NCI-H1092 treated with DMSO at 0.1 percent for 48 hours (cell line): Measurements from ENCODE around the gene SYTL2.

Source experiments
- DNase-seq: peaks from one replicate; lab custom pipeline; 2025; lab: John Stamatoyannopoulos, UW

The SYTL2 gene

DNA sequence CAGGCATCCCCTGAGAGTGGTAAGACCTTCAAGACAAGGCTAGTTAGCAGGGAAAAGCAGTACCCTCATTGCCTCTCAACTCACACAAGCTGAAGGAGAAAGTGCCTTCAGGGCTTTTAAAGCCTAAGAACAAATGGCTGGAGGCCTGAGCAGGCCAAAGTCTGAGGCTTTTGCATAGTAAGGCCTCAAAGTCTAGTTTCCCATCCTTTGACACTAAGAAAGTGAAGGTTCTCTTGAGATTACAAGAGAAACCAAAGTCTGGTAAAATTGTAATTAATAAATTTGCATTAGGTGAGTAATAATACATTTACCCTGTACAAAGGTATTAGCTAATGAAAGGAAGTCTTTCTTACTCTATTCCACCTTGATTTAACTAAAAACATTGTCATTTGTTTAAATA is 78.0 kb downstream of the SYTL2 start:
- DNase-seq: no peak

DNA sequence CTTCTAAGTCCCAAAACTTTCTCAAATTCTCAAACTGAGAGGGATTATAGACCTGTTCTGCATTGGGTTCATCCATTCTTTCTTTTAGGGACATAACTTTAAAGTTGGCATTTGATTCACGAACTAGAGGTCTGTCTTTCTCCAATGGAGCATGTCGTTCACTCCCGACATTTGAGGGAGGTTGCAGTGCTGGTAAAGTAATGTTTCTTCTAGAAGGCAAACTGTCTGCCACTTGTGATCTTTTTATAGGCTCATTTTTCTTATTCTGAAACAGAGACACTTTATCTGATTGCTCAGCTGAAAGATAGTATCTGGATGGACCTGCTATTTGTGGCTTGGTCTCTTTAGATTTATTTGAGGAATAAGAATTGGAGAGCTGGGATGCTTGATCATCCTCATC is 84.6 kb downstream of the SYTL2 start:
- no peak for DNase-seq

DNA sequence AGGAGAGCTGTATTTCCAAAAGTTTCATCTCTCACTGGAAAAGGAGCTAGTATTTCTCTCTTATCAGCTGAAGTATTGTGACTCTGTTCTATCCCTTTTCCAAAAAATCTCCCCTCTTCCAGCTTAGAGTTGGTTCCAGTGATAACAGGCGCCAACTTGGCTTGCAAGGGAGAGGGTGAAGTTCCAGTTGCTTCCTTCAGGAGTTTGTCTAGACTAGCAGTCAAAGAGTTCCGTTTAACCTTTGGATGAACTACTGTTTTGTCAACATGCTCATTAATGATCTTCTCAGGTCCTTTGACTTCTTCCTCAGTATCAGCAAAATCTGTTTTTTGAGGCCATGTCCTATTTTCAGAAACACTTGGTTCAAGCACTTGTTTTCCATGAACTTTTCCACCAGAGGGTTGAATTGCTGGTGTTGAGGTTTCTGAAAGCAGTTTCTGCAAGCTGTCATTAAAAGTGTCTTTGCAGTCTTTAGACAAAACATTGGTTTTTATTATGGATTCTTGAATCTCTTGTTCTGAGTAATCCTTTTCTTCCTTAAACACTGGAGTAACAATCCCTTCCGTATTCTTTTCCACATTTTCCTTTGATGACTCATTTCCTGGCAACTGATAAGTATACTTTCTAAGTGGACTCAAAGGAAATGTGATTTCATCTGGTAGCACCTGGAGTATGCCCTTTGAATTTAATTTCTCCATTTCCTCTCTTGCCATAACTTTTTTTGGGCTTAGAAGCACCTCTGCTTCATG is 85.3 kb downstream of the SYTL2 start:
- no peak for DNase-seq

DNA sequence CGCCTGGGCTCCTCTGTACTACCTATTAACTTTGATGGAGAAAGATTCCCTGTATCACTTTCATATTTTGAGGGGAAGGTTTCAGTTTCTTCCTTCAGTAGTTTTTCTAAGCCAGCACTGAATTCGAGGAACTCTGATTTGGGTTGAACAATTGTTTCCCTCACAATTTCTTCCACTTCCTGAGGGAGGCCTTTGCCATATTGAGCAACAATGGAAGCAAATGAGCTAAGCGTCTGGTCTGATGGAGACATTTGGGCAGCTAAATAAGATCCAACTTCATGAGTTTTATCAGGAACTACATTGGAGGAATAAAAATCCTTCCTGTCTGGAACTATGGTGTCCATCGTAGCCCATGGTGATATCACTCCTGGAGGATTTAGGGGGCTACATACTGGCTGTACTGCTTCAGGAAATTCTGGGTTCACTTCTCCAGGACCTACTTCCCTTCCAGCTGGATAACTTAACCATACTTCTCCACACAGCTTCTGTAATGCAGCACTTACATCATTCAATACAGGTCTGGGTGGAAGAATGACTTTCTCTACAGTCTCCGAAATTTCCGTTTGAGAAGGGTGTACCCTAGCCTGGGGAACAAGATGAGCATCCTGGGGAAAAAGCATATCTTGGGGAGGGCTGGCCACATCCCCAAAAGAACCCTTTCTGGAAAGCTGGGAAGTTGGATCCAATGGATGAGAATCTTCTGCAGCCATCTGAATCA is 86.0 kb downstream of the SYTL2 start:
- no peak for DNase-seq

DNA sequence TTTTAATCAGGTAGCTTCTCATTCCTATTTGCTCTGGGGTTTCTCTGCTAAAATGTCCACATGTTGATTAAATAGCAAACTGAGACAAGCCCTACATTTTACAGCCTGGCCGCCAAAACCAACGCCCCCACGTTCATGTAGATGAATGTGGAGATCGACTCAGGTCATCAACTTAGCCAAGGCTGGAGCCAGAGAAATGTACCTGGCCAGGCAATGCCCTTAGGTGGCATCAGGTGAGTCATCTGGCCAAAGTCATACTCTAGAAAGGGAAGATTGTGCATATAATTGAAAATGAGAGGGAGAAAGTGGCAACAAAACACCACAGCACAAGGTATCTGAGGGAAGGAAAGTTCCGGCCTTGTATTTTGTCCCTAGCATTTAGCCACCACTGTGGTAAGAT is 87.9 kb downstream of the SYTL2 start:
- DNase-seq: no peak

DNA sequence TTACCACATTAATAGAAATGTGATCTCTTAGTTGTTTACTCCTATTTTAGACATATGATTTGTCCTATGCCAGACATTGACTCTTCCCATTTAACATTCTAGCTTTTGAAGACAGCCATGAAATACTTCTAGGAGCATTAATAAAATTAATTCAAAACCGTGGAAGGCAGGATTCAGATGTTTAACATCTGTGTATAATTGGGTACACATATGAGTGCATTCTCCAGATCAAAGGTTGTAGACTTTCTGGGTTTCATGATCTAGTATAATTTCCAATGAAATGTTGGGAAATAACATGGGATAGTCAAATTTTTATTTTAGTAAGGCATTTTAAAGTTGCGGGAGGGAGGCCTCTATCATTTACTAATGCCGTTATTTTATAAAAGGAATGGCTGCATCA is 89.8 kb downstream of the SYTL2 start:
- DNase-seq: no peak

DNA sequence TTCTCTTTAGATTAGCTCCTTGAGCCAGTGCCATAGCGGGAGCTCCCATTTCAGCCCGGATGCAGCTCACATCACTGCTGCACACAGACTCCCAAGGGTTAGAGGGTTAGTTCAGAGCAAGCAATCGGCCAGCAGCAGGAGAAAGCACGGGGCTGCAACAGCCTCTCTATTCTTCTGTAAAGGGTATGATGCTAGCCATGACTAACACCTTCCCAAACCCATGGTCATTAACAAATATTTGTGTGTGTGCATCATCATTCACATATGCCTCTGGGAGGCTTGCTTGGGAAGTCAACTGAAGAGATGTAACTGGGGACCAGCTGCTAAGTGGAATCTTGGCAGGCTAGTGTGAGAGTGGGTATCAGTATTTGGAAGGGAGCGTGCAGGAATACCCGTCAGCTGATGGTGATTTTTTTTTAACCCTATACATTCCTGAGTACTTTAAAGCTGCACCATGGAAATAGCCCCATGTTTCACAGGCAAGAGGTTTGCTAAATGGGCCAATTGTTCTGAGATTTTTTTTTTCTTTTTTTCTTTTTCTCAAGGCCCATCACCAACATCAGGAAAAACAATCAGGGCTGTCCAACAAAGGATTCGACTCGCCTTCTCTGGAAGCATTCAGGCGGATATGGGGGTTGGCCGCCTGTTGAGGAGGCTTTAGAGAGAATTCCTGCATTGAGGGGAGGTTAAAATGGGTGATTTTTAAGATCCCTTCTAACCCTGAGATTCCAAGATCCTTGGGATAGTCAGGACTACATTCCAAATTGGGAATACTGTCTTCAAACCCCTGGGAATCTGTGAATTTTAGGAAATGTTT is 91.7 kb downstream of the SYTL2 start:
- DNase-seq: no peak

DNA sequence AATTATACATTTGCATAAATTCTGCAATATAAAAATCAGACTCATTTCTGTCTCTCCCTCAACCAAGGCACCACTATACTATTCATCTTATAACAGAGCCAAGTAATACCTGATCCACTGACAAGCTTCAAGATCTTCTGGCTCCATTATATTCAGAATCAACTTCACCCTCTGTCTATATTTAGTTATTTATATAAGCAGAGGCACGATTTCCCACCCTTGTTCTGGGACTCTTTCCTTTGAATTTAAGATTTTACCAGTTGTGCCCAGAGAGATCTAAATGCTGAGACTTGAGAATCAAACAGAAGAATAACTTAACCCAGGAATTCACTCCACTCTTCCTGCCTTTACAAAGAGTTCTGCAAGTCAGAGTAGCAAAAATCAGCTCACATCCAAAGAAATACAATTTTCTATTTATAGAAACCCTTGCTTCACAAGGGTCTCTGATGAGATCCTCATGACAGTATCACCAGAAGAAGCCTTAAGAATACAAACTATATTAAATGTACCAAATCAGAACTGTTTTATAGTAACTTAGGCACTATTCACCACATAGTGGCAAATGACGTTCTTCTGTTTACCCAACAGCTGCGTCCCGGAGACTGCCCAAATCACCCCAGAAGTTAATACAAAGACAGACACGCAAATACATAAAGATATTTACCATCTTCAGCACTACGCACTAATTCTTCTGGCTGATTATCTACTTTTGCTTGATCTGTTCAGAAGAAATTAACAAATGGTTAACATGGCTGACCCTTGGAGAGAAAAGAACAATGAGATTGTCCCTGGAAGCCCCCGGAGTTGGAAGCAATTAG is 92.6 kb downstream of the SYTL2 start:
- DNase-seq: no peak

DNA sequence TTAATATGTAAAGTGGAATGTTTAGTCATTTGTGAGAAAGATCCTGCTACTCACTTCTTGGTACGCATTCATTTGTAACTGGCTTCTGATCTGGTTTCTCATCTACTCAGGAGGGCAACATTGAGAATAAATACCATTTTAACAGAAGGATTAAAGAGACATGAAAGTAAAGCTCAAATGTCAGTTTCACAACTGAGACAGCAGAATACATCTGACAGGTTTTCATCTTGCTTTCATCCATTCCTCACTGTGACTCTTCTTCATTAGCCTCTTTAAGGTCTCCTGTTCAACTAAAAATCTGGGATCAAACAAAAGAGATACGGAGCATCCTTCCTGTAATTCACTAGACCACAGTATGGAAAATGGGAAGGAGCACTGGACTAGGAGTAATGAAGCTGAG is 93.5 kb downstream of the SYTL2 start:
- no peak for DNase-seq

DNA sequence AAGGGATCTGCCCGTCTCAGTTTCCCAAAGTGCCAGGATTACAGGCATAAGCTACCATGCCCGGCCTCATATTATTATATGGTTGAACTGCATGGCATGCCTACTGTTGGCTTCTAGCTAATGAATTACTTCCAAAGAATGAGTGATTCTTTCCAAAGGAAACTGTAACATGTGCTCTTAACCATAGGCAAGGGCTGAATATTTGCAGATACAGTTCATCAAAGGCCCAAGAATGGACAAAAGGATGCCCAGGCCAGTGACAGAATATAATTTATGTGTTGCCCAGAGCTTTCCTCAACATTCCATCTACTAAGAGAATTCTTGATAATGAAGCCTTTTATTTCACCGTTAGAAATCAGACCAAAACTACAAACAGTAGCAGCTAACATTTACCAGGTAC is 98.0 kb downstream of the SYTL2 start:
- DNase-seq: no peak

DNA sequence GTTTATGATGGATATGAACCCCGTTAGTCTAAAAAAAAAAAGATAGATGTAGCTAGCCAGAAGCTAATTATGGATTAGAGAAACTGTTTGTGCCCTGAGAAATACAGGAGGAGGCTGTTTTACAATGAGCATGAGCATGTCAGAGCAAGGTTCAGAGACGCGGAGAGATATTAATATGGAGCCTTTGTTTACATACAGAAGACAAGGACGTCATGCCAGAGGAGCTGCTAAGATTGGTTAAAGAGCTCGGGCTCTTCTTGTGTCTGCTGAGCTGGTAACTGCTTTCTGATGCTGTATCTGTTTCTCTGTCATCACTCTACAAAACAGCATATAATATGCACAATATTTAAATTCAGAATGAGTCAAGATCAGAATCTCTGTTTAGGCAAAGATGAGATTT is 100.0 kb downstream of the SYTL2 start:
- DNase-seq: no peak

DNA sequence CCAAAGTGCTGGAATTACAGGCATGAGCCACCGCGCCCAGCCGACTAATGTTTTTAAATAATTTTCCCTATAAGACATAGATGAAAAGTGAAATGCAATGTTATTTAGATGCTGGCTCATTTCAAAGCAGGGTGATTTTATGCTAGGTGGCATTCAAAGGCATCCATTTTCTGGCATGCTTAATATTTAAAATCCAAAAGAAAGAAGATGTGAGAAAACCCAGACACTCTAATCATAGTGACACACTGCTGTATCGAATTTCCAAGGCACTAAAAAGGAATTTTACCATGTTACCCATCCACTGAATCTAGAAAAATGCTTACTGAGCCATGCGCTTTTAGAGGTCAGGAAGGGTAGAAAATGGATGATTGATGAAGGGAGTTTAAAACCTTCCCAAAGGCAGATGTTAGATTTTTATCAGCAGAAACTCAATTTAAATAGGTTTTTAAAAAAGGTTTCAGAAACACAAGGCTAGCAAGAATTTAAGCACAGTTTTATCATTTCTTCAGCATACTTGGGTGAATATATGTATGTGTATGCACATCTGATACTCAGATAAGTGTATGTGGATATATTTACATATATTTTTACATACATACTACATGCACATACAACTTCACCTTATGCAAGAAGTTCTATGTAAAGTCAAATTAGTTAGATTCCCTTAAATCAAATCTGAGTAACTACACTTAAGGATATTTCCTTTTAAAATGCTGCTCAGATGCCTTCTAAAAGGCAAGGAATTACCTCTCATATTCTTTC is 100.8 kb downstream of the SYTL2 start:
- DNase-seq: no peak

DNA sequence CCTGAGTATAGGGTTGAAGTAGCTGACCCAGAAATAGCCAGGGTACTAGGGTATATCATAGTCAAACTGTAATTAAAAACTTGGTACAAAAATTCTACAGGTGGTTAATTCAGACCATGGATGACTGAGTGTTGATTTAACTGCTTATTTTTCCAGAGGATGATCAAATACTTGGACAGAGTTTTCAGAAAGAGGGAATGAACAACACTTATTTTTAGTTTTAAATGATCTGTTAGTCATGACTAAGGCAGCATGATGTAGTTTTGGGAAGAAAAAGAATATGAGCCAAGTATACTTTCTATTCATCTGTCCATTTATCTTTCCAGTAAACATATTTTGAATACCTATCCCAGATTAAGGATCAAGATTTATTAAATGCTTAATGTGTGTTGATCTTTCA is 105.1 kb downstream of the SYTL2 start:
- DNase-seq: no peak

DNA sequence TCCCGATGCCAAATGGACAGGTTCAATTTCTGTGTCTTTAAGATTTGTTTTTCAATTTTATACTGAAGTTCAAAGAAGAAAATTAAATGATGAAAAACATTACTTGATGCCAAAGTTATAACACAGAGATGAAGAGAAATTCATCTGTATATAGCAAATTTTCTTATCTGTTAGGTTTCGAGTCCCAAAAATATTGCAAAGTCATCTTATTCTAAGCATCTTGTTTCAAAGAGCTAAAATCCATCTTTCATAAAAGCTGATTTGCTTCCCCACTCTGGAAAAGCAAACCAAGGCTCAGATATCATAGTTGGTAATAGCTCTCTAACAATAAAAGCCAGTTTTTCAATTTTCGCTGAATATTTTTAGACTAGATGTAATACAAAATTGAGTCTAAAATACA is 106.0 kb downstream of the SYTL2 start:
- DNase-seq: no peak

DNA sequence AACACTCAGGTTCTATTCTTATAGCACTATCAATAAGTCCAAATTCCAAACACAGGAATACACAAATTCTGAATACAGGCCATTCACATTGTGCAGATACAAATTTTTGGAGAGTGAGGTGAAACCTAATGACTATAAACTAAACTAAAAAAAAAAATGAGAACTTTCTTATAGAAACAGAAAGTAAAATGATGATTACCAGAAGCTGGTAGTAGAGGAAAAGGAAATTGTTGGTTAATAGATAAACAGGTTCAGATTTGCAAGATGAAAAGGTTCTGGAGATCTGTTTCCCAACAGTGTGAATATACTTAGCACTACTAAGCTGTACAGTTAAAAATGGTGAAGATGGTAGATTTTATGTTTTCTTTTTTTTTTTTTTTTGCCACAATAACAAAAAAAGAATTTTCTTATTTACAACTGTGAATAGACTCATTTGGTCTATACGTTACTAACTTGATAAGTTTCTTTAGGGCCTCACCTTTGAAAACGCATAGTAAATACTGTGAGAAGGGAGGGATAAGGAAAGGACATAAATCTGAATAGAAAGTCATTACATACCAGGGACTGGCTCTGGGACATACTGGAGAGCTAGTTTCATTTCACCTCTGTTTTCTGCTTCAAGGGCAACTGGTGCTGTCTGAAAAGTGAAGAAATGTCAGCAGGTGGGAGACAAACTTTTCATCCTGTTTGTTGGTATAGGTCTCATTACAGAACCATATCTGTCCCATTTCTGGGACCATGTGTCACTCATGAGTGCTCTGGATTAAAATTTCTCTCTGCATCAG is 110.8 kb downstream of the SYTL2 start:
- no peak for DNase-seq

DNA sequence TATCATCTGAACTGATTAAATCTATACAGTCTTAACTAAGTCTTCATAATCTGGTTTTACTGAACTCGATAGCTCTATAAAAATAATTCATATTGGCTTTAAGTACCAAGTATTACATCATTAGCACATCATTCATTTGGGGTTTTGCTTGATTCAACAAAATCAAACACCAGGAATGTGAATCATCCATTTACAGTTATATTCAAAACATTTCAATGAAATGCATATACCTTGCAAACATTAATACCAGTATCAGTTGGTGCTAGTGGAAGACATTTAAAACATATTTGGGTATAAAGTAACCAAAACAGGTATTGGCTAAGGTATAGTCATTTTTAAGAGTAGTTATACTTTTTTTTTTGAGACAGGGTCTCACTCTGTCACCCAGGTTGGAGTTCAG is 112.7 kb downstream of the SYTL2 start:
- DNase-seq: no peak

DNA sequence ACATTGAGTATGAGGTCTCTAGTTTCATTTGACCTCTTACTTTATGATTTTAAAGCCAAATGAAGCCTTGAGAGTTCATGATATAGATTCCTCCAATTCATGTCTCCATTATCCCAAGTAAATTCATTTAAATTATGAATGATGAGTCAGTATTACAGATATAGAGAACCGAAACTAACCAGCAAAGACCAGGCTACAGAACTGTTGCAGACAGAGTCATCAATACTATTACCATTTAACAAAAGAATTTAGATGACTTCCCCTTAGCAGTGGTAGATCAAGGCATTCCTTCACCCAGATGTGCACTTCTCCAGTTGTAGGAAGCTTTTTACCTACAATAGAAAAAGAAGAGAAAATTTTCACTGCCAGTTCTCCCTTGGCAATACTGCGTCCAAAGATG is 113.2 kb downstream of the SYTL2 start:
- DNase-seq: no peak

DNA sequence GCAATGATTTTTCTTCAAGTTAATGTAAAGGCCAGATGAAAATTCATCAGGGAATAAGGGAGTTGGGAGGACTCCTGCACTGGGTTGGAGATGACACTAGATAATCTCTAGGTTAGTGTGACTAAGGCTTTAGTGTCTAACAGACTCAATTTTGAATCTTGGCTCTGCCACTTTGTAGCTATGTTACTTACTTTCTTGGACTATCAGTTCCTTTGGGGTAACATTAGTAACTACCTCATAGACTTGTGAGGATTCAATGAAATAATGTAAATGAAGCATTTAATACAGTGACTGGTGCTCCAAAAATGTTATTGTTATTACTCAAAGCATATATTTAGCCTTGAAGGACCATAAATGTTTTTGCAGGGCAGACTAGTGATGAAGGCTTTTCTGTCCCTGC is 115.4 kb downstream of the SYTL2 start:
- DNase-seq: no peak

DNA sequence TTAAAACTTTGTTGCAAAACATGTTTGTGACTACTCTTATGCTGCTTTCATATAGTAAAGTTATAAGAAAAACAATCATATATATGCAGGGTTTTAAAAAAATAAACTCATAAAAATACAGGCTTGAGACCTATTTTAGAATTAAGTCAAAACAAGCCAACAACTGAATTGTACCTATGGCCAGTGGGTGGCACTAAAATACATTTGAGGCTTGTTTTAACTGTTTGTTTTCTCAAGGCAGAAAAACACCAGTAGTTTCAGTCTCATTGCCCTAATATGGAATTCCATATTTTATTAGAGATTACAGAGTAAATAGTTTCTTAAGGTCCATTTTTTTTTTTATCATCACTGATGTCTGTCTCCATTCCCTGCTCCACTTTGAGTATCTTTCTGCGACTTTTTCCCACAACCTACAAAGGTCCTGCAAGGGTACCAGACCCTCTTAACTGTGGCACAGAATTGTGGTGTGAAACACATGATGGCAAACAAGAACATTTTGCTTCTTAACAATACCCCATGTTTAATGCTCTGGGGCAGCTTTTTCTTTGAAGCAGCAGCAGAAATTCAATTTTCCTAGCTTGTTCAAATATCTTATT is 116.5 kb downstream of the SYTL2 start:
- DNase-seq: no peak

DNA sequence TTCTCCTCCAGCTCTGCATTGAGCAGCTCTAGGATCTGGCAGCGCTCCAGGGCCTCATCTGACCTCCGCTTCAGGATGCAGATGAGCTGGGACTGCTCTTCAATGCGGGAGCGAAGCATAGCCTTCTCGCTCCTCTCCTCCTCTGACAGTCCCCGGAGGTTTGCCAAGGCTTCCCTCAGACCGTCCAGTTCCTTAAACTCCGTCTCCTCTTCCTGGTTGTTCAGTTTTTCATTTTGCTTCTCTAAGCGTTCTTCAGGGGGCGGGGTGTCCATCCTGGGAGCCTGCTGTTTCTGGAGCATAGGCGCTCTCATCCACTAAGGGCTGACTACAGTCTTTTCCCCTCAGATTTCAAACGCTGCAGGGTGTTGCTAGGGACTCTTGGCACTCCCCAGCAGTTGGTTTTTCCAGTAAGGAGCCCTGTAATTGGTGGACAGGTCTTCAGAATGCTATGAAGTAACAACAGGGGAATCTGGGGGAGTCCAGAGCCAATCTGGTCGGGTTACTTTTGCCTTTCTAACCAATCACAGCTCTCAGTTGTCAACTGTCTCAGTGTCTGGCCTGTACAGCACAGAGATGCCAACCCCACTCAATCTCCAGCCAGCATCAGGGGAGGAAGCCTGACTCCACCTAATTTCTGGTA is 125.0 kb downstream of the SYTL2 start, which contains the start of gene CCDC89:
TSS of gene CCDC89 (minus strand) at position 376 of the 640 bp plus-strand sequence. CDS start at position 311, 65 bp downstream.
- DNase-seq: peak; percentile 76
